ENCODE measurements around the gene GRIA3.

The GRIA3 gene

DNA sequence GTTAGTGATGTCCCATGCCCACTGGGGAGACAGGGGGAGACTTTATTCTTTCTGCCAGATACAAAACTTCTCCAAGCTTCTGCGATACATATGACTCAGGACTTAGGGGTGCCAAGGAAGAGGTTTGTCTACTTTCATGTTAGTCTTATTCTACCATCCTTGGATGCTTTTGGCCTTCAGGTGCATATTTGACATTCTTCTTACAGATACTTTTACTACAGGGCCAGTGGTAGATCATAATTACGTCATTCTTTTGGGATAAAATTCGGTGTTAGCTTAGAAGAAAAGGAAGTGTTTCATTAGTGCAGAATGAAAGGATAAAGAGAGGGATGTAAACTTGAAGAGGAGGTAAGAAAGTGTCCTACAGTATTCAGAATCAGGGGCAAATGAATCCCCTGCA is 303.6 kb downstream of the GRIA3 start:
- Histone ChIP-seq H3K27me3 (ENCODE audit: control insufficient read depth in 3 of 3, insufficient read depth in 3 of 3, low read depth in 1 of 3, low read length in 3 of 3) (peaks cover 0 to 10% (median 0%) of the 10 kb centered on the region in 3 experiments), H3K18ac (ENCODE audit: low read length) (no peak overlapping the region), H4K8ac (ENCODE audit: low read depth, low read length) (no peak overlapping the region), H2BK12ac (ENCODE audit: low read length) (no peak overlapping the region), H2AK5ac (ENCODE audit: low read depth, low read length) (no peak overlapping the region), H3K27ac (replicated peaks; ENCODE audit: low read length) (no peak overlapping the region), H4K91ac (ENCODE audit: low read depth, low read length, poor library complexity) (no peak overlapping the region), H3K4me1 (ENCODE audit: control insufficient read depth in 2 of 2, insufficient read depth in 1 of 2, low read depth in 1 of 2, low read length in 2 of 2) (no peaks in the 10 kb centered on the region), H3K9ac (ENCODE audit: low read depth, low read length, poor library complexity) (no peak overlapping the region), H3K36me3 (replicated peaks in 1 of 2; ENCODE audit: control insufficient read depth in 2 of 2, insufficient read depth in 2 of 2, low read length in 2 of 2) (no peaks in the 10 kb centered on the region), H3K79me1 (ENCODE audit: low read depth, low read length) (no peaks in the 10 kb centered on the region), H3K4ac (ENCODE audit: low read length) (no peak overlapping the region), H2BK120ac (ENCODE audit: low read depth, low read length) (no peak overlapping the region), H2BK5ac (ENCODE audit: low read length) (no peak overlapping the region), H3K23ac (ENCODE audit: low read depth, low read length, poor library complexity) (no peak overlapping the region), H3K9me3 (replicated peaks in 1 of 2; ENCODE audit: control insufficient read depth in 2 of 2, insufficient read depth in 1 of 2, low read depth in 1 of 2, low read length in 2 of 2) (no peaks in the 10 kb centered on the region), H3K4me2 (ENCODE audit: insufficient read depth, low read length, poor library complexity, severe bottlenecking) (no peak overlapping the region), H2AFZ (ENCODE audit: low read length) (no peak overlapping the region), H3K14ac (ENCODE audit: low read length) (no peak overlapping the region), H2BK15ac (ENCODE audit: low read length) (no peak overlapping the region), H3K4me3 (ENCODE audit: low read length in 2 of 2) (no peak overlapping the region)
- no CpG with 5 or more reads among the region's 3 CpGs for WGBS, 2 donors (ENCODE audit: extremely low coverage in 2 of 2, insufficient read length in 2 of 2, insufficient replicate concordance in 1 of 2)
- DNase-seq (ENCODE audit: low spot score), result no peak

DNA sequence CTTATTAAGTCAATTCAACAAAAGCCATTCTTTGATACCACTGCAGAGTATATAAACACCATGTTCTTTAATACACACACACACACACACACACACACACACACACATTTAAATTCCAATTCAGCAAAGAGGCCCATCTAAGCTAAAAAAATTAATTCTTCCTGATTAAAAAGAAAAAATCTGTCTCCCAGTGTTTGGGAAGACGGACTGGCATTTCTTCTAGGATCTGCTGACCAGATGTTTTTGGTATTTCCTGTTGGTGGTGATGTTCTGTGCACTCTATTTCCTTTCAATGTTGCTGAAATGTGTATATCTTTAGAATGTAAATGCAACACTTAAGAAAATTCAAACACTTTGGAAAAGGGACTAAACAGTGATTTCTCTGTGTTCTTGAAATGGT is 304.9 kb downstream of the GRIA3 start:
- Histone ChIP-seq H2BK5ac (ENCODE audit: low read length) (no peak overlapping the region), H3K23ac (ENCODE audit: low read depth, low read length, poor library complexity) (no peak overlapping the region), H3K4me1 (ENCODE audit: control insufficient read depth in 2 of 2, insufficient read depth in 1 of 2, low read depth in 1 of 2, low read length in 2 of 2) (no peaks in the 10 kb centered on the region), H3K36me3 (replicated peaks in 1 of 2; ENCODE audit: control insufficient read depth in 2 of 2, insufficient read depth in 2 of 2, low read length in 2 of 2) (no peaks in the 10 kb centered on the region), H4K8ac (ENCODE audit: low read depth, low read length) (no peak overlapping the region), H3K14ac (ENCODE audit: low read length) (no peak overlapping the region), H2BK12ac (ENCODE audit: low read length) (no peak overlapping the region), H3K4me2 (ENCODE audit: insufficient read depth, low read length, poor library complexity, severe bottlenecking) (no peak overlapping the region), H3K9me3 (replicated peaks in 1 of 2; ENCODE audit: control insufficient read depth in 2 of 2, insufficient read depth in 1 of 2, low read depth in 1 of 2, low read length in 2 of 2) (no peaks in the 10 kb centered on the region), H3K4me3 (ENCODE audit: low read length in 2 of 2) (no peak overlapping the region), H3K9ac (ENCODE audit: low read depth, low read length, poor library complexity) (no peak overlapping the region), H3K18ac (ENCODE audit: low read length) (no peak overlapping the region), H2BK15ac (ENCODE audit: low read length) (no peak overlapping the region), H3K27me3 (ENCODE audit: control insufficient read depth in 3 of 3, insufficient read depth in 3 of 3, low read depth in 1 of 3, low read length in 3 of 3) (peaks cover 0 to 6% (median 0%) of the 10 kb centered on the region in 3 experiments), H4K91ac (ENCODE audit: low read depth, low read length, poor library complexity) (no peak overlapping the region), H2BK120ac (ENCODE audit: low read depth, low read length) (no peak overlapping the region), H2AFZ (ENCODE audit: low read length) (no peak overlapping the region), H2AK5ac (ENCODE audit: low read depth, low read length) (no peak overlapping the region), H3K4ac (ENCODE audit: low read length) (no peak overlapping the region), H3K27ac (replicated peaks; ENCODE audit: low read length) (no peak overlapping the region), H3K79me1 (ENCODE audit: low read depth, low read length) (no peaks in the 10 kb centered on the region)
- DNase-seq (ENCODE audit: low spot score), result no peak
- WGBS, 2 donors (ENCODE audit: extremely low coverage in 2 of 2, insufficient read length in 2 of 2, insufficient replicate concordance in 1 of 2), result no CpG with 5 or more reads among the region's 1 CpG

DNA sequence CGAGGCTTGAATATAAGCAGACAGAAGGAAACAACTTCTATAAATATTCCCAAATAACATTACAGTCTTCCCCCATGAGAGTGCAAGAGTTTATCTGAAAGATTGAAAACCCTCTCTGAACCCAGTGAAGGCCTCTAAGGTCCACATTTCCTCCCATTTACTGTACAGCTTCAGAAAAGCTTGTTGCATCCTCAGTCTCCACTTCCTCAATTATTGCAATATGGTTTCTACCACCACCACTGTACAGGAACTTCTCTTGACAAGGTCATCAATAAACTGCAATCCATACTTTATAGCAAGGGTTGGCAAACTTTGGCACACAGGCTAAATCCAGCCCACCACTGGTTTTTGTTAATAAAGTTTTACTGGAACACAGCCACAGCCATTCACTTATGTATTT is 309.8 kb downstream of the GRIA3 start:
- H2BK12ac ChIP-seq (ENCODE audit: low read length), result no peak overlapping the region
- H2BK5ac ChIP-seq (ENCODE audit: low read length), result no peak overlapping the region
- no peak overlapping the region for H3K27ac ChIP-seq (replicated peaks; ENCODE audit: low read length)
- no peaks in the 10 kb centered on the region for H3K4me1 ChIP-seq (ENCODE audit: control insufficient read depth in 2 of 2, insufficient read depth in 1 of 2, low read depth in 1 of 2, low read length in 2 of 2)
- no peak overlapping the region for H2BK120ac ChIP-seq (ENCODE audit: low read depth, low read length)
- H3K9me3 ChIP-seq (replicated peaks in 1 of 2; ENCODE audit: control insufficient read depth in 2 of 2, insufficient read depth in 1 of 2, low read depth in 1 of 2, low read length in 2 of 2), result no peaks in the 10 kb centered on the region
- peaks cover 0 to 6% (median 0%) of the 10 kb centered on the region in 3 experiments for H3K27me3 ChIP-seq (ENCODE audit: control insufficient read depth in 3 of 3, insufficient read depth in 3 of 3, low read depth in 1 of 3, low read length in 3 of 3)
- no peak overlapping the region for H3K9ac ChIP-seq (ENCODE audit: low read depth, low read length, poor library complexity)
- no peak overlapping the region for H3K4ac ChIP-seq (ENCODE audit: low read length)
- H3K36me3 ChIP-seq (replicated peaks in 1 of 2; ENCODE audit: control insufficient read depth in 2 of 2, insufficient read depth in 2 of 2, low read length in 2 of 2), result no peaks in the 10 kb centered on the region
- no peak overlapping the region for H3K23ac ChIP-seq (ENCODE audit: low read depth, low read length, poor library complexity)
- no peak overlapping the region for H3K14ac ChIP-seq (ENCODE audit: low read length)
- no peak overlapping the region for H2BK15ac ChIP-seq (ENCODE audit: low read length)
- H3K79me1 ChIP-seq (ENCODE audit: low read depth, low read length), result no peaks in the 10 kb centered on the region
- H3K18ac ChIP-seq (ENCODE audit: low read length), result no peak overlapping the region
- no peak overlapping the region for H2AK5ac ChIP-seq (ENCODE audit: low read depth, low read length)
- no peak overlapping the region for H4K8ac ChIP-seq (ENCODE audit: low read depth, low read length)
- H3K4me2 ChIP-seq (ENCODE audit: insufficient read depth, low read length, poor library complexity, severe bottlenecking), result no peak overlapping the region
- DNase-seq (ENCODE audit: low spot score), result no peak
- no CpG with 5 or more reads among the region's 1 CpG for WGBS, 2 donors (ENCODE audit: extremely low coverage in 2 of 2, insufficient read length in 2 of 2, insufficient replicate concordance in 1 of 2)
- no peak overlapping the region for H2AFZ ChIP-seq (ENCODE audit: low read length)
- no peak overlapping the region for H4K91ac ChIP-seq (ENCODE audit: low read depth, low read length, poor library complexity)
- H3K4me3 ChIP-seq (ENCODE audit: low read length in 2 of 2), result no peak overlapping the region

DNA sequence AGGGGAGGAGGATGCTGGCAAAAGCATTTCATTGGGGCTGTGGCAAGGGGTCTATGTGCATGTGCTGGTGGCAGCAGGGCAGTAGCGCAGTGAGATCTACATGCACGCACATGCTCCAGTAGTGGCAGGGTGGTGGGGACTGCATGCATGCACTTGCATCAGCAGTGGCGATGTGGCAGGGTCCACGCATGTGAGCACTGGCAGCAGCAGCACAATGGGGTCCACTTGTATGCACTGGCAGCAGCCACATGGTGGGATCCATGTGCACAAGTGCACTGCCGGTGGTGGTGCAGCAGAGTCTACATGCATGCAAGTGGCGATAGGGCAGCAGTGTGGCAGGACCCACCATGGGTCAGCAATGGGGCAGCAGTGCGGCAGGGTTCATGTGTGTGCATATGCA is 315.7 kb downstream of the GRIA3 start:
- Histone ChIP-seq H3K4me3 (ENCODE audit: low read length in 2 of 2) (peak overlapping the region in 1 of 2 donors; percentile 50), H2BK12ac (ENCODE audit: low read length) (no peak overlapping the region), H3K23ac (ENCODE audit: low read depth, low read length, poor library complexity) (no peak overlapping the region), H2BK5ac (ENCODE audit: low read length) (no peak overlapping the region), H3K18ac (ENCODE audit: low read length) (peak overlapping the region; percentile 28), H2BK120ac (ENCODE audit: low read depth, low read length) (no peak overlapping the region), H2AFZ (ENCODE audit: low read length) (no peak overlapping the region), H4K8ac (ENCODE audit: low read depth, low read length) (no peak overlapping the region), H3K79me1 (ENCODE audit: low read depth, low read length) (no peaks in the 10 kb centered on the region), H4K91ac (ENCODE audit: low read depth, low read length, poor library complexity) (no peak overlapping the region), H3K4me1 (ENCODE audit: control insufficient read depth in 2 of 2, insufficient read depth in 1 of 2, low read depth in 1 of 2, low read length in 2 of 2) (no peaks in the 10 kb centered on the region), H3K27me3 (ENCODE audit: control insufficient read depth in 3 of 3, insufficient read depth in 3 of 3, low read depth in 1 of 3, low read length in 3 of 3) (no peaks in the 10 kb centered on the region), H3K4ac (ENCODE audit: low read length) (no peak overlapping the region), H3K27ac (replicated peaks; ENCODE audit: low read length) (no peak overlapping the region), H3K14ac (ENCODE audit: low read length) (peak overlapping the region; percentile 8), H3K9ac (ENCODE audit: low read depth, low read length, poor library complexity) (no peak overlapping the region), H2AK5ac (ENCODE audit: low read depth, low read length) (no peak overlapping the region), H2BK15ac (ENCODE audit: low read length) (no peak overlapping the region), H3K36me3 (replicated peaks in 1 of 2; ENCODE audit: control insufficient read depth in 2 of 2, insufficient read depth in 2 of 2, low read length in 2 of 2) (no peaks in the 10 kb centered on the region), H3K9me3 (replicated peaks in 1 of 2; ENCODE audit: control insufficient read depth in 2 of 2, insufficient read depth in 1 of 2, low read depth in 1 of 2, low read length in 2 of 2) (no peaks in the 10 kb centered on the region), H3K4me2 (ENCODE audit: insufficient read depth, low read length, poor library complexity, severe bottlenecking) (no peak overlapping the region)
- no CpG with 5 or more reads among the region's 7 CpGs for WGBS, 2 donors (ENCODE audit: extremely low coverage in 2 of 2, insufficient read length in 2 of 2, insufficient replicate concordance in 1 of 2)
- DNase-seq (ENCODE audit: low spot score), result no peak
